ENCODE data around the gene CARD8. TPM values are rescaled to one million over a fixed set of nuclear protein-coding genes. Genes with fewer than 3 reads are reported as not detected.
"Not testable (repeated sequence)": the region's sequence is repeated elsewhere in the genome, so short reads cannot be mapped to it uniquely, and the experiment has no call there.

The CARD8 gene
- total RNA-seq, 4 donors from 2014 or later, result 18.7 to 30.4 (median 22.4) TPM

GRCh38 chr19:48248081-48248833 lies 7.5 kb downstream of the CARD8 start:
- TF ChIP-seq CTCF (IDR thresholded peaks at IDR 0.05) (no peak), POLR2AphosphoS5 (IDR thresholded peaks at IDR 0.05) (no peak), POLR2A (IDR thresholded peaks at IDR 0.05) (no peak), EP300 (IDR thresholded peaks at IDR 0.05) (no peak)
- Histone ChIP-seq H3K9me3 (no peaks in the 10 kb centered on the region), H3K27ac (peak overlapping the region in 1 of 4 donors; percentile 1), H3K36me3 (peaks cover 0 to 31% of the 10 kb centered on the region in 2 donors), H3K27me3 (no peaks in the 10 kb centered on the region), H3K4me3 (peak overlapping the region in 1 of 2 donors; percentile 36), H3K4me1 (peaks cover 0 to 12% (median 0%) of the 10 kb centered on the region in 3 donors)
- no peak for ATAC-seq
- WGBS, 2 donors (ENCODE audit: low coverage in 1 of 2), result 94 to 98% methylated on average over 4 to 7 of the region's 7 CpGs

- TF ChIP-seq EP300 (IDR thresholded peaks at IDR 0.05) (no peak), CTCF (IDR thresholded peaks at IDR 0.05) (no peak), POLR2AphosphoS5 (IDR thresholded peaks at IDR 0.05) (no peak), POLR2A (IDR thresholded peaks at IDR 0.05) (no peak)
- no peak for ATAC-seq
- 94 to 96% methylated on average over 3 of the region's 3 CpGs for WGBS, 2 donors (ENCODE audit: low coverage in 1 of 2)
- Histone ChIP-seq H3K4me3 (no peak overlapping the region), H3K9me3 (no peaks in the 10 kb centered on the region), H3K27ac (no peak overlapping the region), H3K36me3 (peaks cover 0 to 36% of the 10 kb centered on the region in 2 donors), H3K4me1 (peaks cover 0 to 9% (median 0%) of the 10 kb centered on the region in 3 donors), H3K27me3 (no peaks in the 10 kb centered on the region)
These were observed 8.5 kb downstream of the CARD8 start for GRCh38 chr19:48247212-48247611.

DNA sequence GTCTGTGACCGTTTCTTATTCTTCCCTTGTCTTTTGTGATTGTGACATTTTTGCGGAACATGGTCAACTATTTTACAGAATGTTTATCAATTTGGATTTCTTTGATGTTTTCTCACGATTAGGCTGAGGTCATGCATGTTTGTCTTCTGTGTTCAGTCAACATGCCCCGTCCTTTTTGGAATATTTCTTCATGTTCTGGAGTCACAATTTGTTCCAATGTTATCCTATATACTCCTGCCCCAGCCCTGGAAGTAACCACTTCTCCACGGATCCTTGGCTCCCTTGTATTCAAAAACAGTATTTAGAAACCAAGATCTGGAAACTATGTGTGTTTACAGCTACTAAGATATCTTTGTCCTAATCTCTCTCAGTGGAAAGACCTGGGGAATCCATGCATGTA lies 9.6 kb downstream of the CARD8 start:
- no peak overlapping the region for H3K4me3 ChIP-seq
- H3K27ac ChIP-seq, result no peak overlapping the region
- H3K4me1 ChIP-seq, result peaks cover 0 to 9% (median 0%) of the 10 kb centered on the region in 3 donors
- ATAC-seq, result no peak
- no peaks in the 10 kb centered on the region for H3K9me3 ChIP-seq
- 74 to 80% methylated on average over 5 of the region's 5 CpGs for WGBS, 2 donors (ENCODE audit: low coverage in 1 of 2)
- no peak for TF ChIP-seq POLR2AphosphoS5 (IDR thresholded peaks at IDR 0.05)
- no peak for TF ChIP-seq EP300 (IDR thresholded peaks at IDR 0.05)
- TF ChIP-seq POLR2A (IDR thresholded peaks at IDR 0.05), result no peak
- TF ChIP-seq CTCF (IDR thresholded peaks at IDR 0.05), result no peak
- H3K36me3 ChIP-seq, result peaks cover 0 to 47% of the 10 kb centered on the region in 2 donors
- no peaks in the 10 kb centered on the region for H3K27me3 ChIP-seq

- Histone ChIP-seq H3K4me1 (no peaks in the 10 kb centered on the region), H3K9me3 (no peaks in the 10 kb centered on the region), H3K27me3 (no peaks in the 10 kb centered on the region), H3K27ac (no peak overlapping the region), H3K36me3 (peaks cover 0 to 65% of the 10 kb centered on the region in 2 donors), H3K4me3 (no peak overlapping the region)
- TF ChIP-seq POLR2AphosphoS5 (IDR thresholded peaks at IDR 0.05) (no peak), POLR2A (IDR thresholded peaks at IDR 0.05) (no peak), EP300 (IDR thresholded peaks at IDR 0.05) (no peak), CTCF (IDR thresholded peaks at IDR 0.05) (no peak)
- no peak for ATAC-seq
- 64 to 73% methylated on average over 4 to 5 of the region's 5 CpGs for WGBS, 2 donors (ENCODE audit: low coverage in 1 of 2)
These were observed 11.4 kb downstream of the CARD8 start for GRCh38 chr19:48244281-48244680.

GRCh38 chr19:48241771-48242170 lies 13.9 kb downstream of the CARD8 start:
- H3K27me3 ChIP-seq, H3K27ac ChIP-seq, ATAC-seq, H3K9me3 ChIP-seq, H3K4me3 ChIP-seq, H3K4me1 ChIP-seq: not testable (repeated sequence)
- H3K36me3 ChIP-seq, result peaks cover 0 to 73% of the 10 kb centered on the region in 2 donors
- 93 to 100% methylated on average over 3 to 6 of the region's 6 CpGs for WGBS, 2 donors (ENCODE audit: low coverage in 1 of 2)
